ENCODE data around the gene ANO7. TPM values are rescaled to one million over a fixed set of nuclear protein-coding genes. Genes with fewer than 3 reads are reported as not detected.

ANO7 gene, protein sequence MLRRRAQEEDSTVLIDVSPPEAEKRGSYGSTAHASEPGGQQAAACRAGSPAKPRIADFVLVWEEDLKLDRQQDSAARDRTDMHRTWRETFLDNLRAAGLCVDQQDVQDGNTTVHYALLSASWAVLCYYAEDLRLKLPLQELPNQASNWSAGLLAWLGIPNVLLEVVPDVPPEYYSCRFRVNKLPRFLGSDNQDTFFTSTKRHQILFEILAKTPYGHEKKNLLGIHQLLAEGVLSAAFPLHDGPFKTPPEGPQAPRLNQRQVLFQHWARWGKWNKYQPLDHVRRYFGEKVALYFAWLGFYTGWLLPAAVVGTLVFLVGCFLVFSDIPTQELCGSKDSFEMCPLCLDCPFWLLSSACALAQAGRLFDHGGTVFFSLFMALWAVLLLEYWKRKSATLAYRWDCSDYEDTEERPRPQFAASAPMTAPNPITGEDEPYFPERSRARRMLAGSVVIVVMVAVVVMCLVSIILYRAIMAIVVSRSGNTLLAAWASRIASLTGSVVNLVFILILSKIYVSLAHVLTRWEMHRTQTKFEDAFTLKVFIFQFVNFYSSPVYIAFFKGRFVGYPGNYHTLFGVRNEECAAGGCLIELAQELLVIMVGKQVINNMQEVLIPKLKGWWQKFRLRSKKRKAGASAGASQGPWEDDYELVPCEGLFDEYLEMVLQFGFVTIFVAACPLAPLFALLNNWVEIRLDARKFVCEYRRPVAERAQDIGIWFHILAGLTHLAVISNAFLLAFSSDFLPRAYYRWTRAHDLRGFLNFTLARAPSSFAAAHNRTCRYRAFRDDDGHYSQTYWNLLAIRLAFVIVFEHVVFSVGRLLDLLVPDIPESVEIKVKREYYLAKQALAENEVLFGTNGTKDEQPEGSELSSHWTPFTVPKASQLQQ
- 1 to 10 TPM; 1.3 to 1.5 TPM for total RNA-seq
- polyA plus RNA-seq (ENCODE audit: insufficient read length in 6 of 6): 1 to 10 TPM; 2.0 to 2.8 (median 2.4) TPM
- long read RNA-seq, donor 1: 0 reads
- long read RNA-seq, donor 2, partial matches to known transcripts: 0 of 1 reads
- long read RNA-seq, donor 2, other reads (novel, unspliced or antisense): 0 of 1 reads
- long read RNA-seq, donor 3, partial matches to known transcripts: 0 of 1 reads
- long read RNA-seq, donor 3, other reads (novel, unspliced or antisense): 0 of 1 reads
- long read RNA-seq, donor 4, partial matches to known transcripts: 0 of 3 reads
- long read RNA-seq, donor 4, other reads (novel, unspliced or antisense): 2 of 3 reads
- long read RNA-seq, donor 5, partial matches to known transcripts: 0 of 1 reads
- long read RNA-seq, donor 5, other reads (novel, unspliced or antisense): 0 of 1 reads
- long read RNA-seq, donor 6, partial matches to known transcripts: 0 of 1 reads
- long read RNA-seq, donor 6, other reads (novel, unspliced or antisense): 0 of 1 reads
- long read RNA-seq, donor 7: 0 reads
- long read RNA-seq, donor 8, partial matches to known transcripts: 0 of 1 reads
- long read RNA-seq, donor 8, other reads (novel, unspliced or antisense): 0 of 1 reads
- long read RNA-seq, donor 9: 0 reads
- long read RNA-seq, donor 10, partial matches to known transcripts: 0 of 3 reads
- long read RNA-seq, donor 10, other reads (novel, unspliced or antisense): 1 of 3 reads
- long read RNA-seq, donor 11: 0 reads
- long read RNA-seq, donor 12: 0 reads

DNA sequence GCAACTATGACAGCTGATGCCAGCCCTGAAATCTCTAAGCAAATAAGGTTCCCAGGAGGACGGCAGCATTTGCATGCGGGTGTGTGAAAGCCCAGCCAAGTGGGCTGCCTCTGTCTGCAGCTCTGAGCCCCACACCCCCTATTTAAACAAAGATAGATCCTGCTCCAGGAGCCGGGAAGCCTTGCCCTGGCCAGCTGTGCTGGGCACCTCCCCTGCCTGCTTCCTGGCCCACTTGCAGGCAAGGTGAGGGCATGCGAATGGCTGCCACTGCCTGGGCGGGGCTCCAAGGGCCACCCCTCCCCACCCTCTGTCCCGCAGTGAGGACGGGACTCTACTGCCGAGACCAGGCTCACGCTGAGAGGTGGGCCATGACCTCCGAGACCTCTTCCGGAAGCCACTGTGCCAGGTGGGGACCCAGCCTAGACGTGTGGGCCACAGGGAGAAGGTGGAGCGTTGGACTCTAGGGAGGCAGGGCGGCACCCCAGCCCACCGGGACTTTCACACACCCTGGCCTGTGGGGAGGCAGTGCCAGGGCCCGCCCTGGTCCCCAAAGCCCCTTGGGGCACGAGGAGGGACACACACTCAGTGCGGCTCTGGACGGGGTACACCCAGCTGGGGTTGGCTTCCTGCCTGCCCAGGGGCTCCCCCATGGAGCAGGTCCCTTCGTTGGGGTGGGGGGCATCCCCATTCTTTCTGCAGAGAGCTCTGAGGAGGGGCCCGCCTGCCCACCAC is at the start of gene ANO7:
Gene ANO7 (plus strand): TSS at position 317 of the 732 bp plus-strand sequence. CDS start 1,387 bp downstream, outside the sequence.
- Histone ChIP-seq H3K9me3 (no peaks in the 10 kb centered on the region), H3K36me3 (peaks cover 0 to 4% of the 10 kb centered on the region in 2 donors), H3K27ac (no peak within 1 kb of the TSS), H3K4me1 (no peaks in the 10 kb centered on the region), H3K27me3 (no peaks in the 10 kb centered on the region), H3K4me3 (no peak within 1 kb of the TSS)
- intact Hi-C loops (cut with DNase I): no loop called here
- TF ChIP-seq, protein P1, sequence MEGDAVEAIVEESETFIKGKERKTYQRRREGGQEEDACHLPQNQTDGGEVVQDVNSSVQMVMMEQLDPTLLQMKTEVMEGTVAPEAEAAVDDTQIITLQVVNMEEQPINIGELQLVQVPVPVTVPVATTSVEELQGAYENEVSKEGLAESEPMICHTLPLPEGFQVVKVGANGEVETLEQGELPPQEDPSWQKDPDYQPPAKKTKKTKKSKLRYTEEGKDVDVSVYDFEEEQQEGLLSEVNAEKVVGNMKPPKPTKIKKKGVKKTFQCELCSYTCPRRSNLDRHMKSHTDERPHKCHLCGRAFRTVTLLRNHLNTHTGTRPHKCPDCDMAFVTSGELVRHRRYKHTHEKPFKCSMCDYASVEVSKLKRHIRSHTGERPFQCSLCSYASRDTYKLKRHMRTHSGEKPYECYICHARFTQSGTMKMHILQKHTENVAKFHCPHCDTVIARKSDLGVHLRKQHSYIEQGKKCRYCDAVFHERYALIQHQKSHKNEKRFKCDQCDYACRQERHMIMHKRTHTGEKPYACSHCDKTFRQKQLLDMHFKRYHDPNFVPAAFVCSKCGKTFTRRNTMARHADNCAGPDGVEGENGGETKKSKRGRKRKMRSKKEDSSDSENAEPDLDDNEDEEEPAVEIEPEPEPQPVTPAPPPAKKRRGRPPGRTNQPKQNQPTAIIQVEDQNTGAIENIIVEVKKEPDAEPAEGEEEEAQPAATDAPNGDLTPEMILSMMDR (IDR thresholded peaks at IDR 0.05): no peak
- peak; percentile 75 for ATAC-seq
- no peak for DNase-seq

GRCh38 chr2:241139531-241140444 is 48.7 kb upstream of the ANO7 start:
- Histone ChIP-seq H3K27ac (no peak overlapping the region), H3K36me3 (peaks cover 0 to 38% of the 10 kb centered on the region in 2 donors), H3K4me3 (no peak overlapping the region), H3K4me1 (no peaks in the 10 kb centered on the region), H3K9me3 (no peaks in the 10 kb centered on the region), H3K27me3 (no peaks in the 10 kb centered on the region)
- intact Hi-C loops (cut with DNase I): no loop called here
- ATAC-seq (no peak), DNase-seq (peak in 1 of 4 donors; percentile 19)
- TF ChIP-seq, protein P1 (IDR thresholded peaks at IDR 0.05): no peak

GRCh38 chr2:241140445-241140840 is 48.0 kb upstream of the ANO7 start:
- Histone ChIP-seq H3K27me3 (no peaks in the 10 kb centered on the region), H3K4me1 (no peaks in the 10 kb centered on the region), H3K36me3 (peaks cover 0 to 38% of the 10 kb centered on the region in 2 donors), H3K4me3 (no peak overlapping the region), H3K9me3 (no peaks in the 10 kb centered on the region), H3K27ac (no peak overlapping the region)
- ATAC-seq (no peak), DNase-seq (peak in 1 of 4 donors; percentile 6)
- intact Hi-C loops (cut with DNase I): no loop called here
- TF ChIP-seq, protein P1 (IDR thresholded peaks at IDR 0.05): no peak

Measured in left lung (tissue), 14 donors.